HCT116 (cell line): ENCODE measurements around the gene PRKG1. TPM values are rescaled to one million over a fixed set of nuclear protein-coding genes. Genes with fewer than 3 reads are reported as not detected.

Experiments
- ATAC-seq: fragments of 200-7000 bp; cut with Tn5 transposase; 2 replicates; pipeline ENCODE4 v1.9.1; 2020; ENCODE audit warnings: mild to moderate bottlenecking, moderate library complexity
- BruUV-seq: library from RNA; stranded (reverse); fragments of 400-500 nt; replicated peaks from 2 replicates; lab custom pipeline; 2021; lab: Mats Ljungman, UMichigan
- CTCF ChIA-PET: fragments of 300-600 bp; sonication (Branson Sonifier 250); formaldehyde crosslinking; loops from one replicate; lab custom pipeline; 2021; ENCODE audit warnings: antibody characterized with exemption; lab: Charles Lee
- POLR2A ChIA-PET: fragments of 300-600, 350-600 bp; sonication (Branson Sonifier 250); formaldehyde crosslinking; loops from one replicate; lab custom pipeline; 2021; ENCODE audit warnings: antibody characterized with exemption; lab: Charles Lee
- RAD21 ChIA-PET, 2 experiments: fragments of 300-600 bp; sonication (Branson Sonifier 250); formaldehyde crosslinking; loops; one replicate each; lab custom pipeline; 2023; ENCODE audit warnings: low total read pairs in 2 of 2; ENCODE audit not compliant: uncharacterized antibody in 2 of 2, unreplicated experiment in 2 of 2, low non-redundant PET in 1 of 2; lab: Charles Lee
- DNase-seq: peaks from one replicate; pipeline ENCODE4 v3.0.0-alpha.2; 2010; ENCODE audit warnings: low read depth, low spot score
- H2AFZ ChIP-seq: fragments of 200-600 bp; shearing (Covaris generic), sonication (generic); 2 replicates; pipeline ENCODE4 v1.6.1; 2017; ENCODE audit warnings: low read depth, mixed run types, mixed read lengths, antibody characterized with exemption, low read length; ENCODE audit not compliant: poor library complexity, severe bottlenecking
- H3K27ac ChIP-seq: 2 replicates; pipeline ENCODE4 v1.5.1; 2012; ENCODE audit warnings: low read depth, low read length
- H3K27me3 ChIP-seq: fragments of 200-600 bp; sonication (generic); 2 replicates; pipeline ENCODE4 v1.6.1; 2016; ENCODE audit warnings: mixed run types, low read length, mixed read lengths; ENCODE audit not compliant: insufficient read depth
- H3K36me3 ChIP-seq, 2 experiments: fragments of 200-500 bp in 1 of 2; fragments of 200-600 bp in 1 of 2; sonication (Bioruptor generic) in 1 of 2; sonication (generic) in 1 of 2; 2 replicates each; pipeline versions ENCODE4 v1.5.1 to v1.6.1; 2014 to 2016; ENCODE audit warnings: low read length in 2 of 2, inconsistent platforms in 1 of 2, mixed read lengths in 1 of 2, mixed run types in 1 of 2; ENCODE audit not compliant: insufficient read depth in 2 of 2, control insufficient read depth in 1 of 2
- H3K4me1 ChIP-seq, 2 experiments: fragments of 200-600 bp in 1 of 2; sonication (generic) in 1 of 2; 2 replicates each; pipeline versions ENCODE4 v1.5.1 to v1.6.1; 2012 to 2017; ENCODE audit warnings: low read length in 2 of 2, inconsistent platforms in 1 of 2, mild to moderate bottlenecking in 1 of 2, mixed read lengths in 1 of 2, mixed run types in 1 of 2, moderate library complexity in 1 of 2; ENCODE audit not compliant: insufficient read depth in 2 of 2, control insufficient read depth in 1 of 2
- H3K4me2 ChIP-seq: fragments of 200-600 bp; sonication (generic); 2 replicates; pipeline ENCODE4 v1.6.1; 2017; ENCODE audit warnings: mixed run types, low read length, mixed read lengths
- H3K4me3 ChIP-seq, 2 experiments: fragments of 200-600 bp in 1 of 2; sonication (generic) in 1 of 2; replicated peaks in 1 of 2; 2 replicates each; pipeline ENCODE4 v1.5.1; 2011 to 2016; ENCODE audit warnings: low read length in 2 of 2, control low read depth in 1 of 2, low read depth in 1 of 2, mild to moderate bottlenecking in 1 of 2, mixed read lengths in 1 of 2, mixed run types in 1 of 2
- H3K79me2 ChIP-seq: fragments of 200-600 bp; sonication (generic); 2 replicates; pipeline ENCODE4 v1.6.1; 2017; ENCODE audit warnings: mild to moderate bottlenecking, mixed run types, low read length, moderate library complexity, mixed read lengths; ENCODE audit not compliant: insufficient read depth
- H3K9ac ChIP-seq: fragments of 200-600 bp; sonication (generic); 2 replicates; pipeline ENCODE4 v1.6.1; 2016; ENCODE audit warnings: low read length, mixed read lengths
- H3K9me2 ChIP-seq: fragments of 200-600 bp; sonication (generic), shearing (Covaris generic); 2 replicates; pipeline ENCODE4 v1.6.1; 2017; ENCODE audit warnings: mixed run types, mild to moderate bottlenecking, moderate library complexity; ENCODE audit not compliant: insufficient read depth
- H3K9me3 ChIP-seq, 2 experiments: fragments of 200-500 bp in 1 of 2; fragments of 200-600 bp in 1 of 2; sonication (Bioruptor generic) in 1 of 2; sonication (generic) in 1 of 2; 2 replicates each; pipeline ENCODE4 v1.6.1; 2014 to 2017; ENCODE audit warnings: low read length in 2 of 2, mixed read lengths in 2 of 2, inconsistent platforms in 1 of 2, low read depth in 1 of 2, mild to moderate bottlenecking in 1 of 2, mixed run types in 1 of 2, moderate library complexity in 1 of 2; ENCODE audit not compliant: control insufficient read depth in 1 of 2, insufficient read depth in 1 of 2
- H4K20me1 ChIP-seq: fragments of 200-600 bp; sonication (generic), shearing (Covaris generic); 2 replicates; pipeline ENCODE4 v1.6.1; 2017; ENCODE audit warnings: mixed run types, mild to moderate bottlenecking, moderate library complexity; ENCODE audit not compliant: insufficient read depth
- CBX3 ChIP-seq: IDR thresholded peaks from 2 replicates; pipeline ENCODE4 v1.6.1; 2012; ENCODE audit warnings: low read depth
- CEBPB ChIP-seq: IDR thresholded peaks from 2 replicates; pipeline ENCODE4 v1.6.1; 2012; ENCODE audit warnings: low read depth
- CTCF ChIP-seq, 3 experiments: fragments of 200-600 bp in 1 of 3; sonication (generic) in 1 of 3; IDR thresholded peaks in 2 of 3; conservative IDR thresholded peaks in 1 of 3; 2 replicates each; pipeline ENCODE4 v1.5.1; 2012 to 2017; ENCODE audit warnings: low read depth in 2 of 3, low read length in 2 of 3, antibody characterized with exemption in 1 of 3, borderline replicate concordance in 1 of 3, control low read depth in 1 of 3, mild to moderate bottlenecking in 1 of 3, mixed read lengths in 1 of 3, mixed run types in 1 of 3, moderate library complexity in 1 of 3; ENCODE audit not compliant: insufficient read depth in 1 of 3
- EZH2 ChIP-seq: fragments of 200-600 bp; sonication (generic); IDR thresholded peaks from 2 replicates; pipeline ENCODE4 v1.6.1; 2017; ENCODE audit warnings: antibody characterized with exemption, mixed run types
- EZH2phosphoT487 ChIP-seq: fragments of 200-600 bp; IDR thresholded peaks from 2 replicates; pipeline ENCODE4 v1.6.1; 2018; ENCODE audit warnings: antibody characterized with exemption, borderline replicate concordance
- FOSL1 ChIP-seq: IDR thresholded peaks from 2 replicates; pipeline ENCODE4 v1.6.1; 2012; ENCODE audit warnings: low read depth
- POLR2A ChIP-seq: IDR thresholded peaks from 2 replicates; pipeline ENCODE4 v1.7.0; 2011; ENCODE audit warnings: borderline replicate concordance; ENCODE audit not compliant: insufficient read depth, insufficient read length; ENCODE audit errors: extremely low read depth
- POLR2AphosphoS5 ChIP-seq: IDR thresholded peaks from 2 replicates; pipeline ENCODE4 v1.6.1; 2011; ENCODE audit warnings: mild to moderate bottlenecking, low read depth, low read length, moderate library complexity
- SIN3A ChIP-seq: IDR thresholded peaks from 2 replicates; pipeline ENCODE4 v1.6.1; 2012; ENCODE audit warnings: low read depth
- TCF7L2 ChIP-seq: IDR thresholded peaks from 2 replicates; pipeline ENCODE4 v1.7.0; 2011; ENCODE audit warnings: borderline replicate concordance, inconsistent platforms; ENCODE audit not compliant: insufficient read depth, insufficient read length; ENCODE audit errors: extremely low read depth
- ZNF274 ChIP-seq: fragments of 200-500 bp; sonication (Bioruptor generic); IDR thresholded peaks from 2 replicates; pipeline ENCODE4 v1.6.1; 2014; ENCODE audit warnings: mild to moderate bottlenecking, low read depth, low read length, inconsistent platforms
- intact Hi-C: fragments of 100-400 bp; cut with micrococcal nuclease; formaldehyde crosslinking; loops from 2 replicates; pipeline ENCODE4 v1.10.0; 2022
- total RNA-seq: library from RNA; stranded (reverse); gene quantifications from one replicate; pipeline ENCODE4 v1.2.1, GENCODE V29; 2021; ENCODE audit not compliant: unreplicated experiment
- TF ChIP-seq, protein P1 (sequence below): IDR thresholded peaks from 2 replicates; pipeline ENCODE4 v1.6.1; 2012

The PRKG1 gene
- total RNA-seq, 1 experiment from 2014 or later: 1.4 TPM

GRCh38 chr10:51034769-51035168 is 39.5 kb upstream of the PRKG1 start:
- ATAC-seq: no peak
- RAD21 ChIA-PET: no interaction called here

DNA sequence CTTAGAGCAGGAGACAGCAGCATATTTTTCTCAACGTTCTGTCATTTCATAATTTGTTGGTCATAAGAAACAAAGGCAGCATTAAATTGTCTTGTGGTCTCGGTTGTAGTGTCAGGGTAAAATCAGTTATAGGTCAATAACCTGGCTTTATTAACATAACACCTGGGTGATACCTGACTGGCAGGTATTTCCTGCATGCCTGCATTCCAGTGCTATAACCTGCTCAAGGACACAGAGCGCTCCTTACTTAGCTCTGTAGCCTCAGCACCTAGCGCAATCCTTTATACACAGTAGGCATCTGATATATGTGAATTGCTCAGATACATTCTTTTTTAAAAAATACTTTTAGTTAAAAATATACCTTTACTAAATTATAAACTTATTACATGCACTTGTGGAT is 38.9 kb upstream of the PRKG1 start:
- Histone ChIP-seq H3K4me1 (no peaks in the 10 kb centered on the region), H3K9ac (no peak overlapping the region), H3K27ac (no peak overlapping the region), H3K9me2 (no peaks in the 10 kb centered on the region), H3K36me3 (no peaks in the 10 kb centered on the region), H3K9me3 (no peaks in the 10 kb centered on the region), H3K27me3 (no peaks in the 10 kb centered on the region), H3K79me2 (no peaks in the 10 kb centered on the region), H4K20me1 (no peaks in the 10 kb centered on the region), H3K4me2 (no peak overlapping the region), H3K4me3 (no peak overlapping the region), H2AFZ (no peak overlapping the region)
- no peak for ATAC-seq
- ChIA-PET POLR2A (no interaction called here), CTCF (no interaction called here), RAD21 (no interaction called here)
- no peak for DNase-seq
- no TSS peak for BruUV-seq
- intact Hi-C loops: no loop called here
- TF ChIP-seq POLR2AphosphoS5 (no peak), EZH2phosphoT487 (no peak), EZH2 (no peak), CBX3 (no peak), FOSL1 (no peak), POLR2A (no peak), SIN3A (no peak), TCF7L2 (no peak), CEBPB (no peak), ZNF274 (no peak), CTCF (IDR thresholded peaks at IDR 0.05 in 2 of 3, conservative IDR thresholded peaks at IDR 0.05 in 1 of 3; ENCODE audit: borderline replicate concordance in 1 of 3, insufficient read depth in 1 of 3, low read depth in 2 of 3, low read length in 2 of 3) (no peak)
- TF ChIP-seq, protein P1, sequence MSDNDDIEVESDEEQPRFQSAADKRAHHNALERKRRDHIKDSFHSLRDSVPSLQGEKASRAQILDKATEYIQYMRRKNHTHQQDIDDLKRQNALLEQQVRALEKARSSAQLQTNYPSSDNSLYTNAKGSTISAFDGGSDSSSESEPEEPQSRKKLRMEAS: no peak

More at GRCh38 chr10:51034769-51035168, 39.5 kb upstream of the PRKG1 start:
- Histone ChIP-seq H3K27me3 (no peaks in the 10 kb centered on the region), H3K9me2 (no peaks in the 10 kb centered on the region), H3K79me2 (no peaks in the 10 kb centered on the region), H3K9me3 (no peaks in the 10 kb centered on the region), H3K9ac (no peak overlapping the region), H3K4me2 (no peak overlapping the region), H3K27ac (no peak overlapping the region), H4K20me1 (no peaks in the 10 kb centered on the region), H3K4me1 (no peaks in the 10 kb centered on the region), H3K4me3 (no peak overlapping the region), H3K36me3 (no peaks in the 10 kb centered on the region), H2AFZ (no peak overlapping the region)
- no peak for DNase-seq
- intact Hi-C loops: no loop called here
- no peak for TF ChIP-seq CTCF (IDR thresholded peaks at IDR 0.05 in 2 of 3, conservative IDR thresholded peaks at IDR 0.05 in 1 of 3; ENCODE audit: borderline replicate concordance in 1 of 3, insufficient read depth in 1 of 3, low read depth in 2 of 3, low read length in 2 of 3)
- ChIA-PET POLR2A (no interaction called here), CTCF (no interaction called here)
- BruUV-seq: no TSS peak
